HCT116 (cell line): ENCODE data around the gene UBTD1. TPM values are rescaled to one million over a fixed set of nuclear protein-coding genes. Genes with fewer than 3 reads are reported as not detected.

ENCODE experiments used
- ATAC-seq: fragments of 200-7000 bp; cut with Tn5 transposase; 2 replicates; pipeline ENCODE4 v1.9.1; 2020; ENCODE audit warnings: mild to moderate bottlenecking, moderate library complexity
- BruUV-seq: library from RNA; stranded (reverse); fragments of 400-500 nt; replicated peaks from 2 replicates; lab custom pipeline; 2021; lab: Mats Ljungman, UMichigan
- CTCF ChIA-PET: fragments of 300-600 bp; sonication (Branson Sonifier 250); formaldehyde crosslinking; loops from one replicate; lab custom pipeline; 2021; ENCODE audit warnings: antibody characterized with exemption; lab: Charles Lee
- POLR2A ChIA-PET: fragments of 300-600, 350-600 bp; sonication (Branson Sonifier 250); formaldehyde crosslinking; loops from one replicate; lab custom pipeline; 2021; ENCODE audit warnings: antibody characterized with exemption; lab: Charles Lee
- RAD21 ChIA-PET, 2 experiments: fragments of 300-600 bp; sonication (Branson Sonifier 250); formaldehyde crosslinking; loops; one replicate each; lab custom pipeline; 2023; ENCODE audit warnings: low total read pairs in 2 of 2; ENCODE audit not compliant: uncharacterized antibody in 2 of 2, unreplicated experiment in 2 of 2, low non-redundant PET in 1 of 2; lab: Charles Lee
- DNase-seq: peaks from one replicate; pipeline ENCODE4 v3.0.0-alpha.2; 2010; ENCODE audit warnings: low read depth, low spot score
- H2AFZ ChIP-seq: fragments of 200-600 bp; shearing (Covaris generic), sonication (generic); 2 replicates; pipeline ENCODE4 v1.6.1; 2017; ENCODE audit warnings: low read depth, mixed run types, mixed read lengths, antibody characterized with exemption, low read length; ENCODE audit not compliant: poor library complexity, severe bottlenecking
- H3K27ac ChIP-seq: 2 replicates; pipeline ENCODE4 v1.5.1; 2012; ENCODE audit warnings: low read depth, low read length
- H3K27me3 ChIP-seq: fragments of 200-600 bp; sonication (generic); 2 replicates; pipeline ENCODE4 v1.6.1; 2016; ENCODE audit warnings: mixed run types, low read length, mixed read lengths; ENCODE audit not compliant: insufficient read depth
- H3K36me3 ChIP-seq, 2 experiments: fragments of 200-500 bp in 1 of 2; fragments of 200-600 bp in 1 of 2; sonication (Bioruptor generic) in 1 of 2; sonication (generic) in 1 of 2; 2 replicates each; pipeline versions ENCODE4 v1.5.1 to v1.6.1; 2014 to 2016; ENCODE audit warnings: low read length in 2 of 2, inconsistent platforms in 1 of 2, mixed read lengths in 1 of 2, mixed run types in 1 of 2; ENCODE audit not compliant: insufficient read depth in 2 of 2, control insufficient read depth in 1 of 2
- H3K4me1 ChIP-seq, 2 experiments: fragments of 200-600 bp in 1 of 2; sonication (generic) in 1 of 2; 2 replicates each; pipeline versions ENCODE4 v1.5.1 to v1.6.1; 2012 to 2017; ENCODE audit warnings: low read length in 2 of 2, inconsistent platforms in 1 of 2, mild to moderate bottlenecking in 1 of 2, mixed read lengths in 1 of 2, mixed run types in 1 of 2, moderate library complexity in 1 of 2; ENCODE audit not compliant: insufficient read depth in 2 of 2, control insufficient read depth in 1 of 2
- H3K4me2 ChIP-seq: fragments of 200-600 bp; sonication (generic); 2 replicates; pipeline ENCODE4 v1.6.1; 2017; ENCODE audit warnings: mixed run types, low read length, mixed read lengths
- H3K4me3 ChIP-seq, 2 experiments: fragments of 200-600 bp in 1 of 2; sonication (generic) in 1 of 2; replicated peaks in 1 of 2; 2 replicates each; pipeline ENCODE4 v1.5.1; 2011 to 2016; ENCODE audit warnings: low read length in 2 of 2, control low read depth in 1 of 2, low read depth in 1 of 2, mild to moderate bottlenecking in 1 of 2, mixed read lengths in 1 of 2, mixed run types in 1 of 2
- H3K79me2 ChIP-seq: fragments of 200-600 bp; sonication (generic); 2 replicates; pipeline ENCODE4 v1.6.1; 2017; ENCODE audit warnings: mild to moderate bottlenecking, mixed run types, low read length, moderate library complexity, mixed read lengths; ENCODE audit not compliant: insufficient read depth
- H3K9ac ChIP-seq: fragments of 200-600 bp; sonication (generic); 2 replicates; pipeline ENCODE4 v1.6.1; 2016; ENCODE audit warnings: low read length, mixed read lengths
- H3K9me2 ChIP-seq: fragments of 200-600 bp; sonication (generic), shearing (Covaris generic); 2 replicates; pipeline ENCODE4 v1.6.1; 2017; ENCODE audit warnings: mixed run types, mild to moderate bottlenecking, moderate library complexity; ENCODE audit not compliant: insufficient read depth
- H3K9me3 ChIP-seq, 2 experiments: fragments of 200-500 bp in 1 of 2; fragments of 200-600 bp in 1 of 2; sonication (Bioruptor generic) in 1 of 2; sonication (generic) in 1 of 2; 2 replicates each; pipeline ENCODE4 v1.6.1; 2014 to 2017; ENCODE audit warnings: low read length in 2 of 2, mixed read lengths in 2 of 2, inconsistent platforms in 1 of 2, low read depth in 1 of 2, mild to moderate bottlenecking in 1 of 2, mixed run types in 1 of 2, moderate library complexity in 1 of 2; ENCODE audit not compliant: control insufficient read depth in 1 of 2, insufficient read depth in 1 of 2
- H4K20me1 ChIP-seq: fragments of 200-600 bp; sonication (generic), shearing (Covaris generic); 2 replicates; pipeline ENCODE4 v1.6.1; 2017; ENCODE audit warnings: mixed run types, mild to moderate bottlenecking, moderate library complexity; ENCODE audit not compliant: insufficient read depth
- ATF3 ChIP-seq: IDR thresholded peaks from 2 replicates; pipeline ENCODE4 v1.6.1; 2012
- CTCF ChIP-seq, 3 experiments: fragments of 200-600 bp in 1 of 3; sonication (generic) in 1 of 3; IDR thresholded peaks in 2 of 3; conservative IDR thresholded peaks in 1 of 3; 2 replicates each; pipeline ENCODE4 v1.5.1; 2012 to 2017; ENCODE audit warnings: low read depth in 2 of 3, low read length in 2 of 3, antibody characterized with exemption in 1 of 3, borderline replicate concordance in 1 of 3, control low read depth in 1 of 3, mild to moderate bottlenecking in 1 of 3, mixed read lengths in 1 of 3, mixed run types in 1 of 3, moderate library complexity in 1 of 3; ENCODE audit not compliant: insufficient read depth in 1 of 3
- EGR1 ChIP-seq: IDR thresholded peaks from 2 replicates; pipeline ENCODE4 v1.6.1; 2012; ENCODE audit warnings: low read depth
- ELF1 ChIP-seq: IDR thresholded peaks from 2 replicates; pipeline ENCODE4 v1.6.1; 2012; ENCODE audit warnings: low read depth, borderline replicate concordance
- EZH2 ChIP-seq: fragments of 200-600 bp; sonication (generic); IDR thresholded peaks from 2 replicates; pipeline ENCODE4 v1.6.1; 2017; ENCODE audit warnings: antibody characterized with exemption, mixed run types
- EZH2phosphoT487 ChIP-seq: fragments of 200-600 bp; IDR thresholded peaks from 2 replicates; pipeline ENCODE4 v1.6.1; 2018; ENCODE audit warnings: antibody characterized with exemption, borderline replicate concordance
- FOSL1 ChIP-seq: IDR thresholded peaks from 2 replicates; pipeline ENCODE4 v1.6.1; 2012; ENCODE audit warnings: low read depth
- JUND ChIP-seq: IDR thresholded peaks from 2 replicates; pipeline ENCODE4 v1.6.1; 2012
- POLR2A ChIP-seq: IDR thresholded peaks from 2 replicates; pipeline ENCODE4 v1.7.0; 2011; ENCODE audit warnings: borderline replicate concordance; ENCODE audit not compliant: insufficient read depth, insufficient read length; ENCODE audit errors: extremely low read depth
- POLR2AphosphoS5 ChIP-seq: IDR thresholded peaks from 2 replicates; pipeline ENCODE4 v1.6.1; 2011; ENCODE audit warnings: mild to moderate bottlenecking, low read depth, low read length, moderate library complexity
- RAD21 ChIP-seq: IDR thresholded peaks from 2 replicates; pipeline ENCODE4 v1.6.1; 2012; ENCODE audit warnings: low read depth, mild to moderate bottlenecking
- SIN3A ChIP-seq: IDR thresholded peaks from 2 replicates; pipeline ENCODE4 v1.6.1; 2012; ENCODE audit warnings: low read depth
- SRF ChIP-seq: IDR thresholded peaks from 2 replicates; pipeline ENCODE4 v1.6.1; 2012; ENCODE audit warnings: low read depth
- TCF7L2 ChIP-seq: IDR thresholded peaks from 2 replicates; pipeline ENCODE4 v1.7.0; 2011; ENCODE audit warnings: borderline replicate concordance, inconsistent platforms; ENCODE audit not compliant: insufficient read depth, insufficient read length; ENCODE audit errors: extremely low read depth
- YY1 ChIP-seq: IDR thresholded peaks from 2 replicates; pipeline ENCODE4 v1.6.1; 2011; ENCODE audit warnings: low read length, low read depth, moderate library complexity, mild to moderate bottlenecking; ENCODE audit not compliant: insufficient replicate concordance; ENCODE audit errors: extremely low read depth
- ZBTB33 ChIP-seq: IDR thresholded peaks from 2 replicates; pipeline ENCODE4 v1.6.1; 2011; ENCODE audit warnings: mild to moderate bottlenecking, low read length, moderate library complexity; ENCODE audit not compliant: insufficient replicate concordance; ENCODE audit errors: extremely low read depth
- ZNF274 ChIP-seq: fragments of 200-500 bp; sonication (Bioruptor generic); IDR thresholded peaks from 2 replicates; pipeline ENCODE4 v1.6.1; 2014; ENCODE audit warnings: mild to moderate bottlenecking, low read depth, low read length, inconsistent platforms
- intact Hi-C: fragments of 100-400 bp; cut with micrococcal nuclease; formaldehyde crosslinking; loops from 2 replicates; pipeline ENCODE4 v1.10.0; 2022
- total RNA-seq: library from RNA; stranded (reverse); gene quantifications from one replicate; pipeline ENCODE4 v1.2.1, GENCODE V29; 2021; ENCODE audit not compliant: unreplicated experiment
- TF ChIP-seq, protein P1 (sequence below): IDR thresholded peaks from 2 replicates; pipeline ENCODE4 v1.6.1; 2012; ENCODE audit warnings: low read depth
- TF ChIP-seq, protein P2 (sequence below): IDR thresholded peaks from 2 replicates; pipeline ENCODE4 v1.6.1; 2012

The UBTD1 gene
- total RNA-seq, 1 experiment from 2014 or later = 12.8 TPM

- TF ChIP-seq EGR1 (no peak), RAD21 (no peak), SRF (no peak), EZH2 (no peak), YY1 (no peak), ATF3 (no peak), ZNF274 (no peak), JUND (no peak), CTCF (IDR thresholded peaks at IDR 0.05 in 2 of 3, conservative IDR thresholded peaks at IDR 0.05 in 1 of 3; ENCODE audit: borderline replicate concordance in 1 of 3, insufficient read depth in 1 of 3, low read depth in 2 of 3, low read length in 2 of 3) (no peak), ZBTB33 (no peak), ELF1 (no peak), TCF7L2 (no peak), EZH2phosphoT487 (no peak), SIN3A (no peak), POLR2AphosphoS5 (no peak), POLR2A (no peak), FOSL1 (no peak)
- TF ChIP-seq, protein P1, sequence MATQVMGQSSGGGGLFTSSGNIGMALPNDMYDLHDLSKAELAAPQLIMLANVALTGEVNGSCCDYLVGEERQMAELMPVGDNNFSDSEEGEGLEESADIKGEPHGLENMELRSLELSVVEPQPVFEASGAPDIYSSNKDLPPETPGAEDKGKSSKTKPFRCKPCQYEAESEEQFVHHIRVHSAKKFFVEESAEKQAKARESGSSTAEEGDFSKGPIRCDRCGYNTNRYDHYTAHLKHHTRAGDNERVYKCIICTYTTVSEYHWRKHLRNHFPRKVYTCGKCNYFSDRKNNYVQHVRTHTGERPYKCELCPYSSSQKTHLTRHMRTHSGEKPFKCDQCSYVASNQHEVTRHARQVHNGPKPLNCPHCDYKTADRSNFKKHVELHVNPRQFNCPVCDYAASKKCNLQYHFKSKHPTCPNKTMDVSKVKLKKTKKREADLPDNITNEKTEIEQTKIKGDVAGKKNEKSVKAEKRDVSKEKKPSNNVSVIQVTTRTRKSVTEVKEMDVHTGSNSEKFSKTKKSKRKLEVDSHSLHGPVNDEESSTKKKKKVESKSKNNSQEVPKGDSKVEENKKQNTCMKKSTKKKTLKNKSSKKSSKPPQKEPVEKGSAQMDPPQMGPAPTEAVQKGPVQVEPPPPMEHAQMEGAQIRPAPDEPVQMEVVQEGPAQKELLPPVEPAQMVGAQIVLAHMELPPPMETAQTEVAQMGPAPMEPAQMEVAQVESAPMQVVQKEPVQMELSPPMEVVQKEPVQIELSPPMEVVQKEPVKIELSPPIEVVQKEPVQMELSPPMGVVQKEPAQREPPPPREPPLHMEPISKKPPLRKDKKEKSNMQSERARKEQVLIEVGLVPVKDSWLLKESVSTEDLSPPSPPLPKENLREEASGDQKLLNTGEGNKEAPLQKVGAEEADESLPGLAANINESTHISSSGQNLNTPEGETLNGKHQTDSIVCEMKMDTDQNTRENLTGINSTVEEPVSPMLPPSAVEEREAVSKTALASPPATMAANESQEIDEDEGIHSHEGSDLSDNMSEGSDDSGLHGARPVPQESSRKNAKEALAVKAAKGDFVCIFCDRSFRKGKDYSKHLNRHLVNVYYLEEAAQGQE = no peak
- TF ChIP-seq, protein P2, sequence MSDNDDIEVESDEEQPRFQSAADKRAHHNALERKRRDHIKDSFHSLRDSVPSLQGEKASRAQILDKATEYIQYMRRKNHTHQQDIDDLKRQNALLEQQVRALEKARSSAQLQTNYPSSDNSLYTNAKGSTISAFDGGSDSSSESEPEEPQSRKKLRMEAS = no peak
- intact Hi-C loops = no loop called here
- DNase-seq (no peak), ATAC-seq (no peak)
- Histone ChIP-seq H3K4me3 (no peak overlapping the region), H3K79me2 (no peaks in the 10 kb centered on the region), H3K4me2 (no peak overlapping the region), H2AFZ (no peak overlapping the region), H3K9me2 (no peaks in the 10 kb centered on the region), H3K27ac (no peak overlapping the region), H3K4me1 (peaks cover 9 to 17% of the 10 kb centered on the region in 2 experiments; a peak in 2 of 4 replicates), H3K36me3 (no peaks in the 10 kb centered on the region), H3K9me3 (no peaks in the 10 kb centered on the region), H3K27me3 (no peaks in the 10 kb centered on the region), H3K9ac (no peak overlapping the region), H4K20me1 (no peaks in the 10 kb centered on the region)
- ChIA-PET RAD21 (no interaction called here), CTCF (no interaction called here), POLR2A (no interaction called here)
- no TSS peak for BruUV-seq
These were observed 26.4 kb downstream of the UBTD1 start for GRCh38 chr10:97525086-97525485.
